Thyroid gland (tissue), 4 donors: ENCODE data around the gene KRTAP12-3. TPM values are rescaled to one million over a fixed set of nuclear protein-coding genes. Genes with fewer than 3 reads are reported as not detected.

ENCODE experiments used
- DNase-seq, 2 donors: peaks; one replicate each; pipeline ENCODE4 v3.0.0-alpha.2; 2019
- H3K27ac ChIP-seq, 3 donors: fragments of 200-600 bp; sonication (generic); 1 replicate in 2 of 3; 2 replicates in 1 of 3; pipeline ENCODE4 v1.5.1; 2016 to 2019; ENCODE audit warnings: mild to moderate bottlenecking in 1 of 3, moderate library complexity in 1 of 3
- H3K27me3 ChIP-seq: fragments of 200-600 bp; sonication (generic); one replicate; pipeline ENCODE4 v1.5.1; 2019
- H3K36me3 ChIP-seq, 2 donors: fragments of 200-600 bp; sonication (generic); one replicate each; pipeline ENCODE4 v1.5.1; 2016 to 2019
- H3K4me1 ChIP-seq, 2 donors: fragments of 200-600 bp; sonication (generic); one replicate each; pipeline ENCODE4 v1.5.1; 2017 to 2019
- H3K4me3 ChIP-seq, 3 donors: fragments of 200-600 bp; sonication (generic); replicated peaks in 1 of 3; 1 replicate in 2 of 3; 2 replicates in 1 of 3; pipeline ENCODE4 v1.5.1; 2016; ENCODE audit warnings: mild to moderate bottlenecking in 1 of 3
- H3K9me3 ChIP-seq: fragments of 200-600 bp; sonication (generic); one replicate; pipeline ENCODE4 v1.5.1; 2017
- CTCF ChIP-seq, 6 experiments: fragments of 200-600 bp in 3 of 6; fragments of 450-650 bp in 3 of 6; sonication (generic) in 3 of 6; IDR thresholded peaks; one replicate each; pipeline ENCODE4 v1.5.1; 2016 to 2019; ENCODE audit warnings: antibody characterized with exemption in 6 of 6, mild to moderate bottlenecking in 2 of 6, inconsistent platforms in 1 of 6, moderate library complexity in 1 of 6
- POLR2A ChIP-seq, 2 donors: fragments of 450-650 bp; IDR thresholded peaks; one replicate each; pipeline ENCODE4 v1.6.1; 2017; ENCODE audit warnings: antibody characterized with exemption in 2 of 2, mild to moderate bottlenecking in 2 of 2, moderate library complexity in 1 of 2
- WGBS, 2 donors: methylation state at CpG; one replicate each; pipeline ENCODE4 v1.1.5; 2017; 5-methylcytosine and 5-hydroxymethylcytosine counted together
- intact Hi-C: fragments of 100-400 bp; cut with DNase I; formaldehyde crosslinking; loops from one replicate; pipeline ENCODE4 v1.15.1; 2023
- small RNA-seq: library from RNA; depleted of rRNA; stranded (forward); fragments of <200 nt; gene quantifications from one replicate; pipeline ENCODE3, GENCODE V24; 2016
- total RNA-seq, 4 donors: library from RNA; depleted of rRNA; stranded (reverse); fragments of >200 nt; gene quantifications; one replicate each; pipeline ENCODE4 v1.2.3, GENCODE V29; 2016

KRTAP12-3 gene
- total RNA-seq, 4 donors from 2014 or later = not detected

GRCh38 chr21:44704636-44705001, 46.9 kb downstream of the KRTAP12-3 start:
- peaks cover 0 to 23% of the 10 kb centered on the region in 2 donors for H3K4me1 ChIP-seq
- no peaks in the 10 kb centered on the region for H3K36me3 ChIP-seq
- no peak overlapping the region for H3K4me3 ChIP-seq
- TF ChIP-seq POLR2A (IDR thresholded peaks at IDR 0.05) (no peak), CTCF (IDR thresholded peaks at IDR 0.05) (no peak)
- 35 to 81% methylated on average over 5 to 11 of the region's 13 CpGs for WGBS, 2 donors
- H3K27ac ChIP-seq = no peak overlapping the region
- H3K9me3 ChIP-seq = no peaks in the 10 kb centered on the region
- peaks cover 9% of the 10 kb centered on the region for H3K27me3 ChIP-seq
- intact Hi-C loops = no loop called here
- no peak for DNase-seq

GRCh38 chr21:44706026-44706705, 48.4 kb downstream of the KRTAP12-3 start:
- peaks cover 9% of the 10 kb centered on the region for H3K27me3 ChIP-seq
- no peak overlapping the region for H3K27ac ChIP-seq
- H3K4me1 ChIP-seq = peaks cover 4 to 39% of the 10 kb centered on the region in 2 donors
- intact Hi-C loops = no loop called here
- TF ChIP-seq CTCF (IDR thresholded peaks at IDR 0.05) (no peak), POLR2A (IDR thresholded peaks at IDR 0.05) (no peak)
- H3K9me3 ChIP-seq = no peaks in the 10 kb centered on the region
- 24 to 39% methylated on average over 44 to 52 of the region's 54 CpGs for WGBS, 2 donors
- H3K36me3 ChIP-seq = no peaks in the 10 kb centered on the region
- no peak for DNase-seq
- no peak overlapping the region for H3K4me3 ChIP-seq

GRCh38 chr21:44706706-44707581, 49.2 kb downstream of the KRTAP12-3 start:
- WGBS, 2 donors = 26 to 38% methylated on average over 20 to 23 of the region's 46 CpGs
- no peaks in the 10 kb centered on the region for H3K9me3 ChIP-seq
- no peak overlapping the region for H3K4me3 ChIP-seq
- intact Hi-C loops = no loop called here
- TF ChIP-seq CTCF (IDR thresholded peaks at IDR 0.05) (no peak), POLR2A (IDR thresholded peaks at IDR 0.05) (no peak)
- DNase-seq = no peak
- H3K27ac ChIP-seq = no peak overlapping the region
- peaks cover 9% of the 10 kb centered on the region for H3K27me3 ChIP-seq
- H3K4me1 ChIP-seq = peaks cover 10 to 47% of the 10 kb centered on the region in 2 donors
- no peaks in the 10 kb centered on the region for H3K36me3 ChIP-seq

Small RNA genes within 50 kb of the gene (small RNA-seq; reads per million reads assigned to genes)
- not detected for gene KRTAP12-6P

Other genes starting within 250 kb of the KRTAP12-3 start
- gene LRRC3, start 202.4 kb upstream of the KRTAP12-3 start, total RNA-seq = under 1 TPM; 0.78 to 0.92 (median 0.85) TPM
- not detected for gene KRTAP10-1, start 117.7 kb upstream of the KRTAP12-3 start, total RNA-seq
- gene KRTAP10-2, start 106.4 kb upstream of the KRTAP12-3 start, total RNA-seq = not detected
- not detected for gene KRTAP10-3, start 99.1 kb upstream of the KRTAP12-3 start, total RNA-seq
- gene KRTAP10-4, start 84.2 kb upstream of the KRTAP12-3 start, total RNA-seq = not detected
- under 1 TPM in 1 of 4 donors, not detected in 3; 0.78 TPM for gene KRTAP10-5, start 77.3 kb upstream of the KRTAP12-3 start, total RNA-seq
- gene KRTAP10-6, start 65.4 kb upstream of the KRTAP12-3 start, total RNA-seq = not detected
- gene KRTAP10-7, start 57.3 kb upstream of the KRTAP12-3 start, total RNA-seq = not detected
- not detected for gene KRTAP10-8, start 45.9 kb upstream of the KRTAP12-3 start, total RNA-seq
- gene KRTAP10-9, start 30.8 kb upstream of the KRTAP12-3 start, total RNA-seq = not detected
- not detected for gene KRTAP10-10, start 20.6 kb upstream of the KRTAP12-3 start, total RNA-seq
- not detected for gene KRTAP10-11, start 11.5 kb upstream of the KRTAP12-3 start, total RNA-seq
- gene KRTAP12-4, start 3.3 kb upstream of the KRTAP12-3 start, total RNA-seq = not detected
- gene KRTAP12-2, start 9.0 kb downstream of the KRTAP12-3 start, total RNA-seq = under 1 TPM in 1 of 4 donors, not detected in 3; 0.89 TPM
- under 1 TPM in 1 of 4 donors, not detected in 3; 0.78 TPM for gene KRTAP12-1, start 24.2 kb downstream of the KRTAP12-3 start, total RNA-seq
- not detected for gene KRTAP10-12, start 39.2 kb downstream of the KRTAP12-3 start, total RNA-seq
- gene TSPEAR, start 53.6 kb downstream of the KRTAP12-3 start, total RNA-seq = 1 to 10 TPM in 2 of 4 donors, under 1 TPM in 2; 0.21 to 1.3 (median 0.69) TPM
- gene UBE2G2, start 143.9 kb downstream of the KRTAP12-3 start, total RNA-seq = 100 to 1,000 TPM in 1 of 4 donors, 10 to 100 TPM in 3; 90.4 to 127 (median 95.3) TPM
- gene SUMO3, start 160.1 kb downstream of the KRTAP12-3 start, total RNA-seq = 100 to 1,000 TPM in 1 of 4 donors, 10 to 100 TPM in 3; 65.7 to 127 (median 87.8) TPM
- 100 to 1,000 TPM; 256 to 374 (median 309) TPM for gene PTTG1IP, start 215.8 kb downstream of the KRTAP12-3 start, total RNA-seq